Karpas-422 (cell line): ENCODE measurements around the gene EPGN. TPM values are rescaled to one million over a fixed set of nuclear protein-coding genes. Genes with fewer than 3 reads are reported as not detected.

ENCODE experiments used
- DNase-seq: peaks from one replicate; pipeline ENCODE4 v3.0.0-alpha.2; 2015
- H2AFZ ChIP-seq: fragments of 200-600 bp; sonication (generic); 2 replicates; pipeline ENCODE4 v1.6.1; 2014; ENCODE audit warnings: antibody characterized with exemption, low read length, mixed read lengths
- H3K27ac ChIP-seq: fragments of 200-600 bp; sonication (generic); 2 replicates; pipeline ENCODE4 v1.5.1; 2014; ENCODE audit warnings: mild to moderate bottlenecking, low read length, moderate library complexity
- H3K27me3 ChIP-seq: fragments of 200-600 bp; sonication (generic); 2 replicates; pipeline ENCODE4 v1.6.1; 2014; ENCODE audit warnings: low read length, mixed read lengths
- H3K36me3 ChIP-seq: fragments of 200-600 bp; sonication (generic); 2 replicates; pipeline ENCODE4 v1.6.1; 2014; ENCODE audit warnings: low read length, mixed read lengths; ENCODE audit not compliant: insufficient read depth
- H3K4me1 ChIP-seq: fragments of 200-600 bp; sonication (generic); 2 replicates; pipeline ENCODE4 v1.6.1; 2014; ENCODE audit warnings: mild to moderate bottlenecking, low read length, mixed read lengths
- H3K4me2 ChIP-seq: fragments of 200-600 bp; sonication (generic); 2 replicates; pipeline ENCODE4 v1.6.1; 2014; ENCODE audit warnings: low read length, low read depth, mild to moderate bottlenecking; ENCODE audit not compliant: poor library complexity, severe bottlenecking
- H3K4me3 ChIP-seq: fragments of 200-600 bp; sonication (generic); 2 replicates; pipeline ENCODE4 v1.5.1; 2014; ENCODE audit warnings: mild to moderate bottlenecking, antibody characterized with exemption, low read length, mixed read lengths
- H3K79me2 ChIP-seq: fragments of 200-600 bp; sonication (generic); 2 replicates; pipeline ENCODE4 v1.6.1; 2014; ENCODE audit warnings: mild to moderate bottlenecking, low read length, mixed read lengths
- H3K9ac ChIP-seq: fragments of 200-600 bp; sonication (generic); 2 replicates; pipeline ENCODE4 v1.6.0; 2014; ENCODE audit warnings: low read length
- H3K9me2 ChIP-seq: fragments of 200-600 bp; sonication (generic), shearing (Covaris generic); replicated peaks from 2 replicates; pipeline ENCODE4 v1.6.0; 2014; ENCODE audit warnings: mild to moderate bottlenecking, low read length, moderate library complexity; ENCODE audit not compliant: insufficient read depth
- H3K9me3 ChIP-seq: fragments of 300-700, 200-600 bp; sonication (generic); 2 replicates; pipeline ENCODE4 v1.6.1; 2014; ENCODE audit warnings: low read length, mixed read lengths
- H4K20me1 ChIP-seq: fragments of 200-600 bp; sonication (generic); 2 replicates; pipeline ENCODE4 v1.6.1; 2014; ENCODE audit warnings: mild to moderate bottlenecking, antibody characterized with exemption, low read length, low read depth; ENCODE audit not compliant: insufficient read depth
- total RNA-seq: library from RNA; depleted of rRNA; stranded (reverse); fragments of >200 nt; shearing (Covaris generic); gene quantifications from 2 replicates; pipeline ENCODE4 v1.2.3, GENCODE V29; 2014; ENCODE audit warnings: low replicate concordance; rRNA removed

The EPGN gene, protein sequence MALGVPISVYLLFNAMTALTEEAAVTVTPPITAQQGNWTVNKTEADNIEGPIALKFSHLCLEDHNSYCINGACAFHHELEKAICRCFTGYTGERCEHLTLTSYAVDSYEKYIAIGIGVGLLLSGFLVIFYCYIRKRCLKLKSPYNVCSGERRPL
- not detected in 2 replicates for total RNA-seq

GRCh38 chr4:74308215-74308614 lies at the start of gene EPGN:
TSS of gene EPGN (plus strand) at chr4:74308470. CDS start at chr4:74308534, 64 bp downstream.
- Histone ChIP-seq H3K27me3 (no peaks in the 10 kb centered on the region), H3K9me2 (no peaks in the 10 kb centered on the region), H2AFZ (no peak within 1 kb of the TSS), H3K4me3 (no peak within 1 kb of the TSS), H4K20me1 (no peaks in the 10 kb centered on the region), H3K27ac (no peak within 1 kb of the TSS), H3K9me3 (no peaks in the 10 kb centered on the region), H3K9ac (no peak within 1 kb of the TSS), H3K4me1 (peaks cover 6% of the 10 kb centered on the region), H3K79me2 (no peaks in the 10 kb centered on the region), H3K36me3 (no peaks in the 10 kb centered on the region), H3K4me2 (no peak within 1 kb of the TSS)
- no peak for DNase-seq

- Histone ChIP-seq H3K4me1 (no peaks in the 10 kb centered on the region), H2AFZ (no peak overlapping the region), H3K4me2 (no peak overlapping the region), H3K27me3 (no peaks in the 10 kb centered on the region), H4K20me1 (no peaks in the 10 kb centered on the region), H3K9me2 (no peaks in the 10 kb centered on the region), H3K27ac (no peak overlapping the region), H3K79me2 (no peaks in the 10 kb centered on the region), H3K4me3 (no peak overlapping the region), H3K36me3 (no peaks in the 10 kb centered on the region), H3K9me3 (no peaks in the 10 kb centered on the region), H3K9ac (no peak overlapping the region)
- no peak for DNase-seq
Observed at GRCh38 chr4:74258963-74259362, 49.3 kb upstream of the EPGN start.

DNA sequence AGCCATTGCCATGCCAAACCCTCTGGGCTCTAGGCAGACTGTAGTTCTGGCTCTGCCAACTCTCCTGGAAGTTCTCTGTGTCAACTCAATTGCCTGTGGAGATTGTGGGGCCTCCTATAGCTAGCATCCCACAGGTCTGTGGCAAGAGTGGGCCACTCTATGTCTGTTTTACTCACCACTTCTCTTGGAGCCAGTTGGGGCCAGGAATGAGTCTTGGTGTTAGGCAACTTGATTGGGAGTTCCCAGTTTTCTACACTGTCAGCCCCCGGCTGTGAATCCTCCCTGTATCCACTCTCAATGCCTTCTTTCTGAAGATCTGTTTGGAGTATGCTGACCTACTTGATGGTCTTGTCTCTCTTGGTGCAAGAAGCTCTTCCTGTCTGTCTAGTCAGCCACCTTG lies 48.2 kb upstream of the EPGN start:
- Histone ChIP-seq H3K4me2 (no peak overlapping the region), H3K79me2 (no peaks in the 10 kb centered on the region)

DNA sequence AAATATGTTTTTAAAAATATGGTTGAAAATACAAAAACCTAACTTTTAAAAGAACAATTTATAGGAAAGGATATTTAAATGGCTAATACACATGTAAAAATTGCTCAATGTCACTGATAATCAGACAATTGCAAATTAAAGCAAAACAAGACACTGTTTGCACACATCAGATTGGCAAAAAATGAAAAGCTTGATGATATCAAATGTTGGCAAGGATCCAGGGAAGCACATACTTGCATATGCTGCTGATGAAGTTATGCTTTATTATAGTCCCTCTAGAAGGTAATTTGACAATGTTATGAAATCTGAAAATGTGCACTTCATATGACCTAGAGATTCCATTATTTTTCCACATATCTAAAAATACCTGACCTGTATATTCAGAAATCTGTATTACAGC lies 45.7 kb upstream of the EPGN start:
- no peak overlapping the region for H3K9ac ChIP-seq

More for the DNA sequence above, 48.2 kb upstream of the EPGN start:
- Histone ChIP-seq H3K4me1 (no peaks in the 10 kb centered on the region), H3K9me3 (no peaks in the 10 kb centered on the region), H3K4me3 (no peak overlapping the region), H3K9me2 (no peaks in the 10 kb centered on the region), H3K27me3 (no peaks in the 10 kb centered on the region), H3K36me3 (no peaks in the 10 kb centered on the region), H2AFZ (no peak overlapping the region), H3K27ac (no peak overlapping the region), H4K20me1 (no peaks in the 10 kb centered on the region), H3K9ac (no peak overlapping the region)
- no peak for DNase-seq

GRCh38 chr4:74263551-74263950 lies 44.7 kb upstream of the EPGN start:
- Histone ChIP-seq H3K4me2 (no peak overlapping the region), H2AFZ (no peak overlapping the region), H3K4me1 (no peaks in the 10 kb centered on the region), H4K20me1 (no peaks in the 10 kb centered on the region), H3K9me2 (no peaks in the 10 kb centered on the region), H3K9ac (no peak overlapping the region), H3K79me2 (no peaks in the 10 kb centered on the region), H3K9me3 (no peaks in the 10 kb centered on the region), H3K4me3 (no peak overlapping the region), H3K36me3 (no peaks in the 10 kb centered on the region), H3K27me3 (no peaks in the 10 kb centered on the region), H3K27ac (no peak overlapping the region)
- DNase-seq: no peak

More for the DNA sequence above, 45.7 kb upstream of the EPGN start:
- H3K4me2 ChIP-seq: no peak overlapping the region
- no peak overlapping the region for H3K27ac ChIP-seq
- no peaks in the 10 kb centered on the region for H3K27me3 ChIP-seq
- H3K9me2 ChIP-seq: no peaks in the 10 kb centered on the region
- no peaks in the 10 kb centered on the region for H3K9me3 ChIP-seq
- H2AFZ ChIP-seq: no peak overlapping the region
- no peak for DNase-seq
- H3K4me3 ChIP-seq: no peak overlapping the region
- H4K20me1 ChIP-seq: no peaks in the 10 kb centered on the region
- H3K4me1 ChIP-seq: no peaks in the 10 kb centered on the region
- H3K36me3 ChIP-seq: no peaks in the 10 kb centered on the region
- no peaks in the 10 kb centered on the region for H3K79me2 ChIP-seq

GRCh38 chr4:74266081-74266480 lies 42.2 kb upstream of the EPGN start:
- no peak overlapping the region for H2AFZ ChIP-seq

GRCh38 chr4:74267998-74268606 lies 40.2 kb upstream of the EPGN start:
- DNase-seq: no peak
- Histone ChIP-seq H3K79me2 (no peaks in the 10 kb centered on the region), H3K27me3 (no peaks in the 10 kb centered on the region), H3K27ac (no peak overlapping the region), H4K20me1 (no peaks in the 10 kb centered on the region), H3K36me3 (no peaks in the 10 kb centered on the region), H3K9ac (no peak overlapping the region), H3K9me2 (no peaks in the 10 kb centered on the region), H2AFZ (no peak overlapping the region), H3K9me3 (no peaks in the 10 kb centered on the region), H3K4me1 (no peaks in the 10 kb centered on the region), H3K4me2 (no peak overlapping the region), H3K4me3 (no peak overlapping the region)

More at GRCh38 chr4:74266081-74266480, 42.2 kb upstream of the EPGN start:
- Histone ChIP-seq H3K27ac (no peak overlapping the region), H3K79me2 (no peaks in the 10 kb centered on the region), H3K9me3 (no peaks in the 10 kb centered on the region), H3K9ac (no peak overlapping the region), H3K36me3 (no peaks in the 10 kb centered on the region), H4K20me1 (no peaks in the 10 kb centered on the region), H3K4me1 (no peaks in the 10 kb centered on the region), H3K4me2 (no peak overlapping the region), H3K4me3 (no peak overlapping the region), H3K9me2 (no peaks in the 10 kb centered on the region), H3K27me3 (no peaks in the 10 kb centered on the region)
- DNase-seq: no peak

DNA sequence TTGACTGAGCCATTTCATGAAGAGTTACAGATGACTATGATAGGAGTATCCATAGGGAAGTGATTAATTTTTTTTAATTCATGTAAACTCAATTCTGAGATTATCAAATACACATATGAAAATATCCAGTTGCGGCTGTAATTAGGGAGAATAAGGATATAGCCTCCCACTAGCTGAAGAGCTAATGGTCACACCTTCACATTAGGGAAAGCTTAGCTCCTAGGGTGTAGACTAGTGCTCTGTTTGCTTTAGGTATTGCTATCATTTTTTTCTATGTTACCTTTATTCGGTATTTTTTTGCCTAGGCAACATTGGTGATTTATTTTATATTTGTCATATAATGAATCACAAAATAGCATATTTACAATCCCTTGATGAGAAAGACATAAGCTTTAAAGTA lies 39.6 kb upstream of the EPGN start:
- Histone ChIP-seq H4K20me1 (no peaks in the 10 kb centered on the region), H3K4me2 (no peak overlapping the region), H2AFZ (no peak overlapping the region), H3K9ac (no peak overlapping the region), H3K27me3 (no peaks in the 10 kb centered on the region), H3K36me3 (no peaks in the 10 kb centered on the region), H3K4me1 (no peaks in the 10 kb centered on the region), H3K27ac (no peak overlapping the region), H3K9me3 (no peaks in the 10 kb centered on the region), H3K79me2 (no peaks in the 10 kb centered on the region), H3K4me3 (no peak overlapping the region), H3K9me2 (no peaks in the 10 kb centered on the region)
- DNase-seq: no peak
